ENCODE measurements around the gene TTLL4. TPM values are rescaled to one million over a fixed set of nuclear protein-coding genes. Genes with fewer than 3 reads are reported as not detected.

TTLL4 gene
- total RNA-seq, 5 donors from 2014 or later (not counting 1 experiment from before 2014, with no cell fraction given) = 16.9 to 29.6 (median 24.4) TPM

GRCh38 chr2:218792433-218792832 lies 81.8 kb downstream of the TTLL4 start:
- POLR2A ChIA-PET = no interaction called here
- no peak for ATAC-seq (replicated peaks in 1 of 4)

GRCh38 chr2:218796691-218797090 lies 86.1 kb downstream of the TTLL4 start:
- no peaks in the 10 kb centered on the region for H3K4me1 Mint-ChIP-seq
- H3K4me3 Mint-ChIP-seq = no peak overlapping the region
- Histone ChIP-seq H3K4me3 (ENCODE audit: control insufficient read depth in 1 of 2, extremely low read depth in 1 of 2, low read length in 1 of 2) (no peak overlapping the region), H3K36me3 (ENCODE audit: control insufficient read depth in 2 of 2, extremely low read depth in 1 of 2, insufficient read depth in 1 of 2, low read length in 1 of 2) (no peaks in the 10 kb centered on the region), H3K27me3 (replicated peaks in 1 of 2; ENCODE audit: control insufficient read depth in 2 of 2, extremely low read depth in 1 of 2, insufficient read depth in 2 of 2, low read length in 1 of 2) (peaks cover 16 to 18% of the 10 kb centered on the region in 2 experiments), H3K27ac (ENCODE audit: low read length) (no peak overlapping the region), H3K9me3 (no peaks in the 10 kb centered on the region), H3K4me1 (ENCODE audit: control insufficient read depth in 1 of 2, extremely low read depth in 1 of 2, insufficient read depth in 2 of 2, low read length in 2 of 2) (peaks cover 0 to under 1% of the 10 kb centered on the region in 2 experiments)
- no peaks in the 10 kb centered on the region for H3K36me3 Mint-ChIP-seq
- CTCF ChIA-PET = no interaction called here
- DNase-seq = no peak
- no peaks in the 10 kb centered on the region for H3K9me3 Mint-ChIP-seq
- ATAC-seq (replicated peaks in 1 of 4) = no peak
- POLR2A ChIA-PET = no interaction called here
- peaks cover 23 to 28% of the 10 kb centered on the region in 2 donors for H3K27me3 Mint-ChIP-seq
- no CpG with 5 or more reads among the region's 4 CpGs for WGBS (ENCODE audit: insufficient coverage)
- H3K27ac Mint-ChIP-seq = no peak overlapping the region

More at GRCh38 chr2:218792433-218792832, 81.8 kb downstream of the TTLL4 start:
- Histone ChIP-seq H3K4me1 (ENCODE audit: control insufficient read depth in 1 of 2, extremely low read depth in 1 of 2, insufficient read depth in 2 of 2, low read length in 2 of 2) (no peaks in the 10 kb centered on the region), H3K36me3 (ENCODE audit: control insufficient read depth in 2 of 2, extremely low read depth in 1 of 2, insufficient read depth in 1 of 2, low read length in 1 of 2) (no peaks in the 10 kb centered on the region), H3K9me3 (peaks cover 4% of the 10 kb centered on the region), H3K27ac (ENCODE audit: low read length) (no peak overlapping the region), H3K4me3 (ENCODE audit: control insufficient read depth in 1 of 2, extremely low read depth in 1 of 2, low read length in 1 of 2) (no peak overlapping the region), H3K27me3 (replicated peaks in 1 of 2; ENCODE audit: control insufficient read depth in 2 of 2, extremely low read depth in 1 of 2, insufficient read depth in 2 of 2, low read length in 1 of 2) (peaks cover 4 to 7% of the 10 kb centered on the region in 2 experiments)
- Mint-ChIP-seq H3K4me3 (no peak overlapping the region), H3K27ac (no peak overlapping the region), H3K4me1 (no peaks in the 10 kb centered on the region), H3K36me3 (peaks cover 5% of the 10 kb centered on the region), H3K27me3 (peaks cover 18 to 36% of the 10 kb centered on the region in 2 donors), H3K9me3 (peaks cover 0 to 4% (median 0%) of the 10 kb centered on the region in 3 donors)
- CTCF ChIA-PET = no interaction called here
- no CpG with 5 or more reads among the region's 1 CpG for WGBS (ENCODE audit: insufficient coverage)
- DNase-seq = no peak

- ChIA-PET POLR2A (no interaction called here), CTCF (no interaction called here)
- H3K9me3 Mint-ChIP-seq = peaks cover 0 to under 1% (median 0%) of the 10 kb centered on the region in 3 donors
- Histone ChIP-seq H3K9me3 (no peaks in the 10 kb centered on the region), H3K4me3 (ENCODE audit: control insufficient read depth in 1 of 2, extremely low read depth in 1 of 2, low read length in 1 of 2) (no peak overlapping the region), H3K27me3 (replicated peaks in 1 of 2; ENCODE audit: control insufficient read depth in 2 of 2, extremely low read depth in 1 of 2, insufficient read depth in 2 of 2, low read length in 1 of 2) (peaks cover 16 to 23% of the 10 kb centered on the region in 2 experiments), H3K4me1 (ENCODE audit: control insufficient read depth in 1 of 2, extremely low read depth in 1 of 2, insufficient read depth in 2 of 2, low read length in 2 of 2) (peaks cover 0 to 13% of the 10 kb centered on the region in 2 experiments), H3K27ac (ENCODE audit: low read length) (no peak overlapping the region), H3K36me3 (ENCODE audit: control insufficient read depth in 2 of 2, extremely low read depth in 1 of 2, insufficient read depth in 1 of 2, low read length in 1 of 2) (no peaks in the 10 kb centered on the region)
- no peak overlapping the region for H3K27ac Mint-ChIP-seq
- DNase-seq (no peak), ATAC-seq (replicated peaks in 1 of 4) (no peak)
- no peaks in the 10 kb centered on the region for H3K36me3 Mint-ChIP-seq
- no peak overlapping the region for H3K4me3 Mint-ChIP-seq
- peaks cover 5% of the 10 kb centered on the region in 3 donors for H3K4me1 Mint-ChIP-seq
- 17% methylated on average over 8 of the region's 12 CpGs for WGBS (ENCODE audit: insufficient coverage)
- peaks cover 23 to 27% of the 10 kb centered on the region in 2 donors for H3K27me3 Mint-ChIP-seq
Observed at GRCh38 chr2:218798767-218799504, 88.3 kb downstream of the TTLL4 start.

- peaks cover 0 to 13% of the 10 kb centered on the region in 2 experiments for H3K4me1 ChIP-seq (ENCODE audit: control insufficient read depth in 1 of 2, extremely low read depth in 1 of 2, insufficient read depth in 2 of 2, low read length in 2 of 2)
- no peak for DNase-seq
- Mint-ChIP-seq H3K36me3 (no peaks in the 10 kb centered on the region), H3K4me3 (no peak overlapping the region), H3K27ac (no peak overlapping the region), H3K27me3 (peaks cover 26 to 27% of the 10 kb centered on the region in 2 donors), H3K9me3 (peaks cover 0 to 9% (median 2%) of the 10 kb centered on the region in 3 donors), H3K4me1 (peaks cover 5% of the 10 kb centered on the region in 3 donors)
- no peak overlapping the region for H3K27ac ChIP-seq (ENCODE audit: low read length)
- WGBS (ENCODE audit: insufficient coverage) = 92% methylated on average over 3 of the region's 6 CpGs
- no peak for ATAC-seq (replicated peaks in 1 of 4)
- no peak overlapping the region for H3K4me3 ChIP-seq (ENCODE audit: control insufficient read depth in 1 of 2, extremely low read depth in 1 of 2, low read length in 1 of 2)
- H3K36me3 ChIP-seq (ENCODE audit: control insufficient read depth in 2 of 2, extremely low read depth in 1 of 2, insufficient read depth in 1 of 2, low read length in 1 of 2) = no peaks in the 10 kb centered on the region
- peaks cover 13 to 18% of the 10 kb centered on the region in 2 experiments for H3K27me3 ChIP-seq (replicated peaks in 1 of 2; ENCODE audit: control insufficient read depth in 2 of 2, extremely low read depth in 1 of 2, insufficient read depth in 2 of 2, low read length in 1 of 2)
- no peaks in the 10 kb centered on the region for H3K9me3 ChIP-seq
- CTCF ChIA-PET = no interaction called here
- POLR2A ChIA-PET = no interaction called here
Observed at GRCh38 chr2:218799990-218800389, 89.4 kb downstream of the TTLL4 start.

GRCh38 chr2:218802386-218802994 lies 91.9 kb downstream of the TTLL4 start:
- no peak overlapping the region for H3K4me3 Mint-ChIP-seq
- WGBS (ENCODE audit: insufficient coverage) = no CpG with 5 or more reads among the region's 4 CpGs
- Histone ChIP-seq H3K27me3 (replicated peaks in 1 of 2; ENCODE audit: control insufficient read depth in 2 of 2, extremely low read depth in 1 of 2, insufficient read depth in 2 of 2, low read length in 1 of 2) (peaks cover 9 to 22% of the 10 kb centered on the region in 2 experiments), H3K4me3 (ENCODE audit: control insufficient read depth in 1 of 2, extremely low read depth in 1 of 2, low read length in 1 of 2) (no peak overlapping the region), H3K36me3 (ENCODE audit: control insufficient read depth in 2 of 2, extremely low read depth in 1 of 2, insufficient read depth in 1 of 2, low read length in 1 of 2) (no peaks in the 10 kb centered on the region), H3K4me1 (ENCODE audit: control insufficient read depth in 1 of 2, extremely low read depth in 1 of 2, insufficient read depth in 2 of 2, low read length in 2 of 2) (peaks cover 0 to 13% of the 10 kb centered on the region in 2 experiments), H3K9me3 (no peaks in the 10 kb centered on the region), H3K27ac (ENCODE audit: low read length) (no peak overlapping the region)
- peak in 2 of 4 experiments; percentile 48 to 60 for ATAC-seq (replicated peaks in 1 of 4)
- ChIA-PET POLR2A (no interaction called here), CTCF (no interaction called here)
- DNase-seq = peak in 1 of 35 experiments; percentile 41
- H3K9me3 Mint-ChIP-seq = peaks cover 4 to 13% (median 6%) of the 10 kb centered on the region in 3 donors
- H3K27ac Mint-ChIP-seq = no peak overlapping the region
- H3K36me3 Mint-ChIP-seq = no peaks in the 10 kb centered on the region
- peaks cover 22 to 26% of the 10 kb centered on the region in 2 donors for H3K27me3 Mint-ChIP-seq
- peaks cover 5% of the 10 kb centered on the region in 3 donors for H3K4me1 Mint-ChIP-seq

- no peaks in the 10 kb centered on the region for H3K9me3 ChIP-seq
- peaks cover 21 to 23% of the 10 kb centered on the region in 2 donors for H3K27me3 Mint-ChIP-seq
- no peaks in the 10 kb centered on the region for H3K36me3 Mint-ChIP-seq
- no peak overlapping the region for H3K4me3 ChIP-seq (ENCODE audit: control insufficient read depth in 1 of 2, extremely low read depth in 1 of 2, low read length in 1 of 2)
- CTCF ChIA-PET = no interaction called here
- ATAC-seq (replicated peaks in 1 of 4) (no peak), DNase-seq (no peak)
- no peak overlapping the region for H3K27ac Mint-ChIP-seq
- POLR2A ChIA-PET = no interaction called here
- peaks cover 4 to 13% (median 6%) of the 10 kb centered on the region in 3 donors for H3K9me3 Mint-ChIP-seq
- H3K27ac ChIP-seq (ENCODE audit: low read length) = no peak overlapping the region
- H3K4me3 Mint-ChIP-seq = no peak overlapping the region
- H3K4me1 Mint-ChIP-seq = peaks cover 5% of the 10 kb centered on the region in 3 donors
- peaks cover 0 to 13% of the 10 kb centered on the region in 2 experiments for H3K4me1 ChIP-seq (ENCODE audit: control insufficient read depth in 1 of 2, extremely low read depth in 1 of 2, insufficient read depth in 2 of 2, low read length in 2 of 2)
- H3K27me3 ChIP-seq (replicated peaks in 1 of 2; ENCODE audit: control insufficient read depth in 2 of 2, extremely low read depth in 1 of 2, insufficient read depth in 2 of 2, low read length in 1 of 2) = peaks cover 3 to 19% of the 10 kb centered on the region in 2 experiments
- H3K36me3 ChIP-seq (ENCODE audit: control insufficient read depth in 2 of 2, extremely low read depth in 1 of 2, insufficient read depth in 1 of 2, low read length in 1 of 2) = no peaks in the 10 kb centered on the region
- no CpG with 5 or more reads among the region's 1 CpG for WGBS (ENCODE audit: insufficient coverage)
Observed at GRCh38 chr2:218804817-218805216, 94.2 kb downstream of the TTLL4 start.
